HUDEP-2 (cell line): ENCODE data around the gene RNF13.
"Not testable (repeated sequence)": the region's sequence is repeated elsewhere in the genome, so short reads cannot be mapped to it uniquely, and the experiment has no call there.

Experiments used
- DNase-seq, 76 experiments: peaks; one replicate each; lab custom pipeline; 2025; ENCODE audit not compliant: unreplicated experiment in 76 of 76; lab: John Stamatoyannopoulos, UW

The RNF13 gene

GRCh38 chr3:149800693-149801092 lies 12.3 kb upstream of the RNF13 start:
- DNase-seq: no peak

GRCh38 chr3:149801195-149801594 lies 11.8 kb upstream of the RNF13 start:
- no peak for DNase-seq

GRCh38 chr3:149801639-149802038 lies 11.4 kb upstream of the RNF13 start:
- no peak for DNase-seq

DNA sequence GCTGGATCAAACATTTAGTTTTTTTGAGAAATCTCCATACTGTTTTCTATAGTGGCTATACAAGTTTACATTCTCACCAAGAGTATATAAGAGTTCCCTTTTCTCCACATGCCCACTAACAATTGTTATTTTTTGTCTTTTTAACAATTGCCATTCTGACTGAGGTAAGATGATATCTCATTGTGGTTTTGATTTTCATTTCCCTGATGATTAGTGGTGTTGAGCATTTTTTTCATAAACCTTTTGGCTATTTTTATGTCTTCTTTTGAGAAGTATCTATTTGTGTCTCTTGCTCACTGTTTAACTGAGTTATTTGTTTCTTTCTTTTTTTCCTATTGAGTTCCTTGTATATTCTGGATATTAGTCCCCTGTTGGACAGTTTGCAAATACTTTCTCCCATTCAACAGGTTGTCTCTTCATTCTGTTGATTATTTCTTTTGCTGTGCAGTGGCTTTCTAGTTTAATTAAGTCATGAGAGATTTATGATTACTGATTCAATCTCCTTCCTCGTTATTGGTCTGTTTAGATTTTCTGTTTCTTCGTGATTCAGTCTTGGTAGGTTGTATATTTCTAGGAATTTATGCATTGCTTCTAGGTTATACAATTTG lies 6.7 kb upstream of the RNF13 start:
- no peak for DNase-seq

GRCh38 chr3:149808209-149808829 lies 4.7 kb upstream of the RNF13 start:
- peak in 48 of 76 experiments; percentile 0 to 58 (median 26) for DNase-seq

GRCh38 chr3:149809699-149810098 lies 3.3 kb upstream of the RNF13 start:
- DNase-seq: no peak

DNA sequence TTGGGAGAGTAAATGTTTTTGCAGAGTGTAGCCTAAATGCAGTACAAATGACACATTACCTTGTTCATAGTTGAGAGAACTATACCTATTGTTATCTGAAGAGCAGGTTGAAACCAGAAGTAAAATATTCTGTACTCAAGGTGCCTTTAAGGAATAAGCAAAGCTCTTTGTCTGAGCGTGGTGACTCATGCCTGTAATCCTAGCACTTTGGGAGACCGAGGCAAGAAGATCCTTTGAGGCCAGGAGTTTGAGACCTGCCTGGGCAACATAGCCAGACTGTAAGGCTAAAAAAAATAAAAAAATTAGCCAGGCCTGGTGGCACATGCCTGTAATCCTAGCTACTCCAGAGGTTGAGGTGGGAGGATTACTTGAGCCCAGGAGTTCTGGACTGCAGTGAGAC lies 2.2 kb upstream of the RNF13 start:
- no peak for DNase-seq

GRCh38 chr3:149812165-149812605 lies 830 bp upstream of the RNF13 start:
- no peak for DNase-seq

GRCh38 chr3:149813367-149814281 lies 609 bp downstream of the RNF13 start:
- DNase-seq: peak in 20 of 76 experiments; percentile 0 to 59 (median 10)

DNA sequence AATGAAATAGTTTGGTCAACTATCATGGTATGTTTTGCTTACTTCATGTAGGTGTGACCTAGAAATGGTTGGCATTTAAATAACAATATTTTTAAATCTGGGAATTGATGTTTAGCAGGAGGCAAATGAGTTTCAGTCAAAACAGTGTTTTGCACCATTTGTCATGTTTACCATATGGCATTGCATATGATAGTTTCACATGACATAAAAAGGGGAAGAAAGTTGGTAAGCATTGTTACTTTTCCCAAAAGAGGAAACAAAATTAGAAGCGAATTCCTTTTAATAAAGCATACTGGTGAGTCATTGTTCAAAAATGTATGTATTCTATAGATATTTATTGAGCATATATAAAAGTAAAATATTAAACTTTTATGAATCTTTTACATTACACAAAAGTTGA lies 2.3 kb downstream of the RNF13 start:
- DNase-seq: no peak

DNA sequence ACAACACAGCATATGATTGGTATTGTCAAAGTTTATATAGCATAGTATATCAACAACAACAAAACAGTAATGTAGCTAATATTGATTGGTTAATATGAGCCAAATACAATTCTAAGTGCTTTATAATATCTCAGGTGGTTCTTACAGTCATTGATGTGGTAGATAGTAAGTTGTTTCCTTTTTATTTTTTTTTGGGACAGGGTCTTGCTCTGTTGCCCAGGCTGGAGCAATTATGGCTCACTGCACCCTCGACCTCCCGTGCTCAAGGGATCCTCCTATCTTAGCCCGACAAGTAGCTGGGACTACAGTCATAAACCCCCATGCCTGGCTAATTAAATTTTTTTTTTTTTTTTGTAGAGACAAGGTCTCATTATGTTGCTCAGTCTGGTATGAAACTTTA lies 2.7 kb downstream of the RNF13 start:
- no peak for DNase-seq

- no peak for DNase-seq
Observed at GRCh38 chr3:149816311-149816710, 3.3 kb downstream of the RNF13 start.

DNA sequence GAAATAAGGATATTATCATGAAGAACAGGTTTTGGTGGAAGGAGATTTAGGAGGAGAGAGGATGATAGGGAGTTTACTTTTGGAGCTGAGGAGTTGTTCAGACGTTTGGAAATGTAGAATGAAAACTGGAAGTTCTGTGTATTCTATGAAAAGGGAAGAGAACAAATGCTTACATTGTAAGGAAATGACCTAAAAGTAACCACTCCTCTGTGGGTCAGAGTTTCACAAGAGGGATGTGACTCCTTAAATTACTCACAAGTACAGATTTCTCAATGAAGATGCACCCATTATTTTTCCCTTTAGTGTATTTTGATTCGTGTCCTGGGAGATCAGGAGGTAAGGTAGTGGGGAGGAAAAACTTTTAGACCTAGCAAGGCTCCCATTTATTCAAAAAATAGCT lies 4.0 kb downstream of the RNF13 start:
- DNase-seq: no peak

- no peak for DNase-seq
Observed at GRCh38 chr3:149819432-149819831, 6.4 kb downstream of the RNF13 start.

- DNase-seq: no peak
Observed at GRCh38 chr3:149820183-149820582, 7.2 kb downstream of the RNF13 start.

DNA sequence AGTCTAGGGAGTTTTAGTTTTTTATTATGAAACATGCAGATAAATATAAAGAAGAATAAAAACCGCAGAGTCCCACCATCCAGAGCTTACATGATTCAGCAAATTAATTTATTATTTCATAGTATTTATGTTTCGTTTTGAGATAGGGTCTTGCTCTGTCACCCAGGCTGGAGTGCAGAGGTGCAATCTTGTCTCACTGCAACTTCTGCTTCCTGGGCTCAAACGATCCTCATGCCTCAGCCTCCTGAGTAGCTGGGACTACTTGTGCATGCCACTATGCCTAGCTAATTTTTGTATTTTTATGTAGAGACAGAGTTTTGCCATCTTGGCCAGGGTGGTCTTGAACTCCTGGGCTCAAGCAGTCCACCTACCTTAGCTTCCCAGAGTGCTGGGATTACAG lies 13.6 kb downstream of the RNF13 start:
- no peak for DNase-seq

- no peak for DNase-seq
Observed at GRCh38 chr3:149828390-149828789, 15.4 kb downstream of the RNF13 start.

DNA sequence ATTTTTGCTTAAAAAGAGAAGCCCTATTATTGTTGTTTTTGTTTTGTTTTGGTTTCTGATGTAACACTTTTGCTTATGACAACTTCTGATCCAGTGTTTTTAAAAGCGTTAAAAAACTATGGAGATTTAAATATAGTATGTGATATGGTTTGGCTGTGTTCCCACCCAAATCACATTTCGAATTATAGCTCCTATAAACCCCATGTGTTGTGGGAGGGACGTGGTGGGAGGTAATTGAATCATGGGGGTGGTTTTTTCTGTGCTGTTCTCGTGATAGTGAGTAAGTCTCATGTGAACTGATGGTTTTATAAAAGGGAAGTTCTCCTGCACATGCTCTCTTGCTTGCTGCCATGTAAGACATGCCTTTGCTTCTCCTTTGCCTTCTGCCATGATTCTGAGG lies 16.6 kb downstream of the RNF13 start:
- DNase-seq: not testable (repeated sequence)

- DNase-seq: no peak
Observed at GRCh38 chr3:149830902-149831301, 17.9 kb downstream of the RNF13 start.

DNA sequence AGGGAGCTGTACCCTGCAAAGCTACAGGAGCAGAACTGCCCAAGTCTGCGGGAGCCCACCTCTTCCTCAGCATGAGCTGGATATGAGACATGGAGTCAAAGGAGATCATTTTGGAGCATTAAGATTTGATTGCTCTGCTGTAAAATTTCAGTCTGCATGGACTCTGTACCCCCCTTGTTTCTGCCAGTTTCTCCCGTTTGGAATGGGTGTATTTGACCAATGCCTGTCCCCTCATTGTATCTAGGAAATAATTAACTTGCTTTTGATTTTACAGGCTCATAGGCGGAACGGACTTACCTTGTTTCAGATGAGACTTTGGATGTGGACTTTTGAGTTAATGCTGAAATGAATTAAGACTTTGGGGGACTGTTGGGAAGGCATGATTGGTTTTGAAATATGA lies 18.3 kb downstream of the RNF13 start:
- DNase-seq: no peak

DNA sequence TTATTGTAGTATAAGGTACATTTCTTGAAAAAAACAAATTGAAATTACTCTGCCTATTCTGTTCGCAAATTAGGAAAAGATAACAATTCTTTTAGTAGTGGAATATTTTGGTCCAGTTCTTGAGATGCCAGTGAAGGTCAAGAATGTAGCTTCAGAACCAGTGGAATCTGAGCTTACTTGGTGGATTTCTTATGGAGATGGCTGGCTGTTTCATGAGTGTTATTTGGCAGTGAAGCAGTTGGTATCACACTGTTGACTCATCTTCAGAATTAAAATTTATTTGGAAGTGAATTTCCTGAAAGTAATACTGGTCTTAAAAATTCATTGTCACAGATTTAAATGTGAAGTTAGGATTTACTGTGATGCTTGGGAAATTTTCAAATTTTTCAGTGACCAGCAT lies 19.1 kb downstream of the RNF13 start:
- DNase-seq: no peak

DNA sequence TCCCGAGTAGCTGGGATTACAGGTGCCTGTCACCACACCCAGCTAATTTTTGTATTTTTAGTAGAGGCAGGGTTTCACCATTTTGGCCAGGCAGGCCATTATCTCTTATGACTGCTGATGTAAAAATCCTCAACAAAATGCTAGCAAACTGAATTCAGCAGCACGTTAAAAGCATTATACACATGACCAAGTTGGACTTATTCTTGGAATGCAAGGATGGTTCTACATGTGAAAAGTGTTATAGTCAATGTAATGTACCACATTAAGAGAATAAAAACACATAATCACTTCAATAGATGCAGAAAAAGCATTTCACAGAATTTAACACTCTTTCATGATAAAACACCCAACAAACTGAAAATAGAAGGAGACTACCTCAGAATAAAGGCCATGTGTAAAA lies 20.2 kb downstream of the RNF13 start:
- no peak for DNase-seq
